Ascending aorta (tissue), 2 donors: ENCODE measurements around the gene TSHB. TPM values are rescaled to one million over a fixed set of nuclear protein-coding genes. Genes with fewer than 3 reads are reported as not detected.

ENCODE experiments used
- DNase-seq, 2 donors: peaks; one replicate each; pipeline ENCODE4 v3.0.0-alpha.2; 2019; ENCODE audit warnings: low spot score in 2 of 2
- H3K27ac ChIP-seq, 2 donors: fragments of 200-600 bp; sonication (generic); one replicate each; pipeline ENCODE4 v1.5.1; 2016 to 2017; ENCODE audit warnings: mild to moderate bottlenecking in 1 of 2
- H3K27me3 ChIP-seq: fragments of 200-600 bp; sonication (generic); one replicate; pipeline ENCODE4 v1.5.1; 2017
- H3K36me3 ChIP-seq, 2 donors: fragments of 200-600 bp; sonication (generic); one replicate each; pipeline ENCODE4 v1.5.1; 2016
- H3K4me1 ChIP-seq, 2 donors: fragments of 200-600 bp; sonication (generic); one replicate each; pipeline ENCODE4 v1.5.1; 2016 to 2017; ENCODE audit warnings: mild to moderate bottlenecking in 1 of 2
- H3K4me3 ChIP-seq, 2 donors: fragments of 200-600 bp; sonication (generic); one replicate each; pipeline ENCODE4 v1.5.1; 2016 to 2017; ENCODE audit warnings: mild to moderate bottlenecking in 1 of 2
- H3K9me3 ChIP-seq, 2 donors: fragments of 200-600 bp; sonication (generic); one replicate each; pipeline ENCODE4 v1.5.1; 2016
- CTCF ChIP-seq, 3 experiments: fragments of 200-600 bp in 2 of 3; fragments of 450-650 bp in 1 of 3; sonication (generic) in 2 of 3; IDR thresholded peaks; one replicate each; pipeline ENCODE4 v1.5.1; 2016 to 2019; ENCODE audit warnings: antibody characterized with exemption in 3 of 3, mild to moderate bottlenecking in 1 of 3, moderate library complexity in 1 of 3
- intact Hi-C: fragments of 100-400 bp; cut with DNase I; formaldehyde crosslinking; loops from one replicate; pipeline ENCODE4 v1.15.1; 2023
- total RNA-seq: library from RNA; depleted of rRNA; stranded (reverse); fragments of >200 nt; gene quantifications from one replicate; pipeline ENCODE4 v1.1.0, GENCODE V29; 2016

Gene TSHB
- total RNA-seq, 1 donor from 2014 or later = not detected

GRCh38 chr1:115077286-115077983, 47.8 kb downstream of the TSHB start:
- H3K27ac ChIP-seq = peak overlapping the region; percentile 3 to 46
- H3K27me3 ChIP-seq = no peaks in the 10 kb centered on the region
- intact Hi-C loops = loop anchor here (10.0 kb wide), 1 partner anchor 1297 kb away; the partner anchor contains the start of gene ATP1A1
- no peaks in the 10 kb centered on the region for H3K9me3 ChIP-seq
- no peak for DNase-seq
- H3K36me3 ChIP-seq = peaks cover 0 to 7% of the 10 kb centered on the region in 2 donors
- no peak overlapping the region for H3K4me3 ChIP-seq
- H3K4me1 ChIP-seq = peaks cover 6 to 41% of the 10 kb centered on the region in 2 donors
- no peak for TF ChIP-seq CTCF (IDR thresholded peaks at IDR 0.05)

- no peak for DNase-seq
- H3K4me3 ChIP-seq = no peak overlapping the region
- H3K4me1 ChIP-seq = peaks cover 6 to 37% of the 10 kb centered on the region in 2 donors
- intact Hi-C loops = loop anchor here (10.0 kb wide), 1 partner anchor 1297 kb away; the partner anchor contains the start of gene ATP1A1
- H3K36me3 ChIP-seq = peaks cover 0 to 7% of the 10 kb centered on the region in 2 donors
- H3K27ac ChIP-seq = peak overlapping the region in 1 of 2 donors; percentile 3
- TF ChIP-seq CTCF (IDR thresholded peaks at IDR 0.05) = no peak
- H3K9me3 ChIP-seq = no peaks in the 10 kb centered on the region
- H3K27me3 ChIP-seq = no peaks in the 10 kb centered on the region
Observed at GRCh38 chr1:115077984-115078330, 48.3 kb downstream of the TSHB start.

- Histone ChIP-seq H3K9me3 (no peaks in the 10 kb centered on the region), H3K36me3 (peaks cover 0 to 7% of the 10 kb centered on the region in 2 donors), H3K4me1 (peaks cover 6 to 37% of the 10 kb centered on the region in 2 donors), H3K27ac (no peak overlapping the region), H3K4me3 (no peak overlapping the region), H3K27me3 (no peaks in the 10 kb centered on the region)
- TF ChIP-seq CTCF (IDR thresholded peaks at IDR 0.05) = no peak
- DNase-seq = no peak
- intact Hi-C loops = loop anchor here (10.0 kb wide), 1 partner anchor 1296 kb away; the partner anchor contains the start of gene ATP1A1
Observed at GRCh38 chr1:115078708-115079107, 49.1 kb downstream of the TSHB start.

GRCh38 chr1:115082949-115083348, 53.3 kb downstream of the TSHB start:
- no peaks in the 10 kb centered on the region for H3K9me3 ChIP-seq
- intact Hi-C loops = loop anchor here (10.0 kb wide), 1 partner anchor 408 kb away; the partner anchor contains the start of gene DENND2C
- no peak for DNase-seq
- no peak for TF ChIP-seq CTCF (IDR thresholded peaks at IDR 0.05)
- peak overlapping the region; percentile 36 to 95 for H3K27ac ChIP-seq
- H3K27me3 ChIP-seq = no peaks in the 10 kb centered on the region
- peaks cover 0 to 7% of the 10 kb centered on the region in 2 donors for H3K36me3 ChIP-seq
- peaks cover 7 to 27% of the 10 kb centered on the region in 2 donors for H3K4me1 ChIP-seq
- H3K4me3 ChIP-seq = no peak overlapping the region

Other genes with a start within 250 kb of the TSHB start
- gene SIKE1, start 249.1 kb upstream of the TSHB start, total RNA-seq = 17.1 TPM
- gene SYCP1, start 175.0 kb upstream of the TSHB start, total RNA-seq = not detected
- gene TSPAN2, start 59.7 kb downstream of the TSHB start, total RNA-seq = 10.9 TPM